Measurements from ENCODE around the gene HEG1. TPM values are rescaled to one million over a fixed set of nuclear protein-coding genes. Genes with fewer than 3 reads are reported as not detected.

Gene HEG1
- total RNA-seq, 2 experiments from 2014 or later, result 20.7 to 21.4 TPM

GRCh38 chr3:125023833-125024555 lies 31.8 kb downstream of the HEG1 start:
- no peaks in the 10 kb centered on the region for H3K27me3 Mint-ChIP-seq
- no peaks in the 10 kb centered on the region for H3K9me3 Mint-ChIP-seq
- no peak overlapping the region for H3K27ac Mint-ChIP-seq
- peaks cover 29% of the 10 kb centered on the region for H3K4me1 Mint-ChIP-seq
- no peak for DNase-seq
- H3K4me3 Mint-ChIP-seq, result no peak overlapping the region
- peaks cover 56% of the 10 kb centered on the region for H3K36me3 Mint-ChIP-seq

- no peak for DNase-seq
- no peak overlapping the region for H3K27ac Mint-ChIP-seq
- peaks cover 31% of the 10 kb centered on the region for H3K4me1 Mint-ChIP-seq
- H3K9me3 Mint-ChIP-seq, result no peaks in the 10 kb centered on the region
- no peak overlapping the region for H3K4me3 Mint-ChIP-seq
- H3K36me3 Mint-ChIP-seq, result peaks cover 57% of the 10 kb centered on the region
- no peaks in the 10 kb centered on the region for H3K27me3 Mint-ChIP-seq
Measured at GRCh38 chr3:125022206-125022605, 33.6 kb downstream of the HEG1 start.

DNA sequence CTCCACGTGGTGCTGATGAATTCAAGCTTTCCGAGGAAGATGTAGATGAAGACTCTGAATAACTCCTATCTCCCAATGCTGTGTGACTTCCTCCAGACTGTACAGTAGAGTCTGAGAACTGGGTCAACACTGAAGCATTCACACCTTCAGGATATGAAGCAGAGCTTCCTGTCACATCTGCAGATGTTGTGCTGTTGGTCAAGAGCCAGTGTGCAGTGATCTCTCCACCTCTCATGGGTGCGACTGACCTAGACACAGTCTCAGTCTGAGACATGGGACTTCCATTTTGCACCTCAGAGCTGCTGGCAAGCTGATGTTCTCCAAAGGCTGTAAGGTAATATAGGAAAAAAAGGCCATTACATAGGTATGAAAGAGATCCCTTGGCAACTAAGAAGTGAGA lies 36.5 kb downstream of the HEG1 start:
- no peak overlapping the region for H3K27ac Mint-ChIP-seq
- H3K36me3 Mint-ChIP-seq, result peaks cover 40% of the 10 kb centered on the region
- H3K4me1 Mint-ChIP-seq, result peaks cover 22% of the 10 kb centered on the region
- DNase-seq, result no peak
- H3K27me3 Mint-ChIP-seq, result no peaks in the 10 kb centered on the region
- no peaks in the 10 kb centered on the region for H3K9me3 Mint-ChIP-seq
- H3K4me3 Mint-ChIP-seq, result no peak overlapping the region

DNA sequence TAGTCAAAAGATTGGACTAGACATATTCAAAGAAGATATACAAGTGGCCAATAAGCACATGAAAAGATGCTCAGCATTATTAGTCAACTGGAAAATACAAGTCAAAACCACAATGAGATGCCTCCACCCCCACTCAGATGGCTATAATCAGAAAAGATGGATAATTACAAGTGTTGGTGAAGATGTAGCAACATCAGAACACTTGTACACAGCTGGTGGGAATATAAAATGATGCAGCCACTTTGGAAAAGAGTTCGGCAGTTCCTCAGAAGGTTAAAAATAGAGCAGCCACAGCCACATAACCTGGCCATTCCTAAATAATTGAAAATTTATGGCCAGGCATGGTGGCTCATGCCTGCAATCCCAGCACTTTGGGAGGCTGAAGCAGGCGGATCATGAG lies 38.4 kb downstream of the HEG1 start:
- DNase-seq, result no peak
- Mint-ChIP-seq H3K4me3 (no peak overlapping the region), H3K27me3 (no peaks in the 10 kb centered on the region), H3K9me3 (no peaks in the 10 kb centered on the region), H3K36me3 (peaks cover 47% of the 10 kb centered on the region), H3K4me1 (peaks cover 11% of the 10 kb centered on the region), H3K27ac (no peak overlapping the region)

- no peaks in the 10 kb centered on the region for H3K27me3 Mint-ChIP-seq
- H3K27ac Mint-ChIP-seq, result no peak overlapping the region
- peaks cover 48% of the 10 kb centered on the region for H3K36me3 Mint-ChIP-seq
- no peaks in the 10 kb centered on the region for H3K9me3 Mint-ChIP-seq
- H3K4me3 Mint-ChIP-seq, result no peak overlapping the region
- H3K4me1 Mint-ChIP-seq, result peaks cover 10% of the 10 kb centered on the region
- DNase-seq, result no peak
Measured at GRCh38 chr3:125014570-125015179, 41.1 kb downstream of the HEG1 start.

DNA sequence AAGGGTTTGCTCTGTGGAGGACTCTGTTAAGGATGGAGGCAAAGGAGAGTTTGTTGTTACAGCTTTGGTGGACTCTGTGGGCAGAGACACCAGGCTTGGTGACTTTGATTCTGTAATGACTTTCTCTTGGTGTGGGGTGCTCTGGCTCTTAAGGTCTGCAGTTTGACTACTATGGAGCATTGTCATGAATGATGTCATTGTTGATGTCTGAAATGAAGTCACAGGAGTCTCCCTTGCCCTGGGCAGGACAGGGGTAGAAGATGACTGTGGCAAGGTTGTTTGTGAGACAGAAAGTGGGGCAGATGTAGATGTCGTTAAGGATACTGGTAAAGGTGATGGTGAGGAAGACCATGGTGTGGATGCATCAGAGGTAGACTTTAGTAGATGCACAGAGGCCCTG lies 42.7 kb downstream of the HEG1 start:
- no peak overlapping the region for H3K27ac Mint-ChIP-seq
- H3K4me3 Mint-ChIP-seq, result no peak overlapping the region
- no peaks in the 10 kb centered on the region for H3K27me3 Mint-ChIP-seq
- no peaks in the 10 kb centered on the region for H3K9me3 Mint-ChIP-seq
- no peak for DNase-seq
- H3K4me1 Mint-ChIP-seq, result peaks cover 2% of the 10 kb centered on the region
- peaks cover 40% of the 10 kb centered on the region for H3K36me3 Mint-ChIP-seq

DNA sequence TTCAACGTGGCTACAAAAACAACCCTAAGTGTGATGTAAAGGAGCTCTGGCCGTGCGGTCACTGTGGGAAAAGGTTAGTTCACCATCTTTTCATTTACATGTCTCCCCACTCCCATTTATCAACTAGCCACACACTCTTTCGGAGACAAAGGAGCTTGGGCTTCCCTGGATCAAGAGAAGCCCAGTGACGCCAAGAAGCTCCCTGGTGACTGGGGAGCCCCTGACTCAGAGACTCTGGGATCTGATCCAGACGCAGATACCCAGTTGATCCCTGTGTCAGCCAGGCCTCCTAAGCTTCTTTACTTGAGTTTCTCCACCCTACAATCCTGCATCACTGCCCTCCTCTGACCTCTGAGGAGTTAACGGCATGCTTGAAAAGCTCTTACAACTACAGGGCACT lies 43.9 kb downstream of the HEG1 start:
- Mint-ChIP-seq H3K27me3 (no peaks in the 10 kb centered on the region), H3K9me3 (no peaks in the 10 kb centered on the region), H3K27ac (no peak overlapping the region), H3K4me1 (peaks cover 2% of the 10 kb centered on the region), H3K36me3 (peaks cover 34% of the 10 kb centered on the region), H3K4me3 (no peak overlapping the region)
- DNase-seq, result no peak

GRCh38 chr3:125010393-125010792 lies 45.4 kb downstream of the HEG1 start:
- Mint-ChIP-seq H3K4me1 (peaks cover 2% of the 10 kb centered on the region), H3K4me3 (no peak overlapping the region), H3K27me3 (no peaks in the 10 kb centered on the region), H3K27ac (no peak overlapping the region), H3K36me3 (peaks cover 29% of the 10 kb centered on the region), H3K9me3 (no peaks in the 10 kb centered on the region)
- no peak for DNase-seq

- H3K4me3 Mint-ChIP-seq, result no peak overlapping the region
- peaks cover 5% of the 10 kb centered on the region for H3K4me1 Mint-ChIP-seq
- no peak overlapping the region for H3K27ac Mint-ChIP-seq
- DNase-seq, result no peak
- peaks cover 28% of the 10 kb centered on the region for H3K36me3 Mint-ChIP-seq
- H3K9me3 Mint-ChIP-seq, result no peaks in the 10 kb centered on the region
- H3K27me3 Mint-ChIP-seq, result no peaks in the 10 kb centered on the region
Measured at GRCh38 chr3:125008766-125009165, 47.0 kb downstream of the HEG1 start.

GRCh38 chr3:125006291-125006731 lies 49.5 kb downstream of the HEG1 start:
- H3K4me3 Mint-ChIP-seq, result no peak overlapping the region
- H3K9me3 Mint-ChIP-seq, result no peaks in the 10 kb centered on the region
- no peak overlapping the region for H3K27ac Mint-ChIP-seq
- DNase-seq, result no peak
- H3K27me3 Mint-ChIP-seq, result no peaks in the 10 kb centered on the region
- peaks cover 22% of the 10 kb centered on the region for H3K36me3 Mint-ChIP-seq
- peaks cover 17% of the 10 kb centered on the region for H3K4me1 Mint-ChIP-seq

DNA sequence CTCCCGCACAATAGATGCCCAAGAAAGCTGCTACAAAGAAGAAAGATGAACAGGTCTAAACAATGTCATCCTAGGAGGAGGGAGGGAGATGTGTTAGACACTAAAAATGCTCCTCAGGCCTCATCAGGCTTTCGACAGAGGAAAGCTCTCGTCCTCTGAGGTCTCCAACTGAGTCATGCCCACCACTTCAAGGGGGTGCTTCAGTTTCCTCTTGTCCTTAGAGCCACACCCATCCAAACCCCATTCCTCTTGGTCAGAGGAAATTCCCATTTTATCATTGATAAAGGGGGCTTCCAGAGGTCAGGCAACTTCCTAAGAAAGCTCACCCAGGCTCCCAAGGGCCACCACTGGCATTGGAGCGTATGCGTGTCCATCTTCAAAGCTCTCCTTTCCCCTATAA lies 50.1 kb downstream of the HEG1 start:
- Mint-ChIP-seq H3K36me3 (peaks cover 22% of the 10 kb centered on the region), H3K4me3 (no peak overlapping the region), H3K9me3 (no peaks in the 10 kb centered on the region), H3K27me3 (no peaks in the 10 kb centered on the region), H3K4me1 (peaks cover 17% of the 10 kb centered on the region), H3K27ac (no peak overlapping the region)
- no peak for DNase-seq

DNA sequence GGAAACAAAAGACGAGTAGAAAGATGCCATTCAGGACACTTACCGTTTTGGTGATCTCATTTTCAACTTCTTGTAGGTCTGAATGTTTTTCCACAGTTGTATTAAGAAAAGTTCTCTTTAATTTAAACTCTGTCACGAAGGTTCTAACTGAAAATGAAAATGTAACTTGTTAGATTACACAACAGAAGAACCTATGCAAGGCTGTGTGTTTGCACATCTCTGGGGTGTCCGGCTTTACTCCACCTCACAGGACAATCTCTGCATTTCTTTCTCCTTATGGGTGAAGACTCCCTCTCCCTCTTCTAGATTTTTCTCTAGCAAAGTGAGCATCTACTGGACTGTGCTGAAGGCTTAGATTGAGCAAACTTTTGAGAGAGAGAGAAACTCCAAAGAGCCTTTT lies 50.6 kb downstream of the HEG1 start:
- Mint-ChIP-seq H3K4me3 (no peak overlapping the region), H3K27me3 (no peaks in the 10 kb centered on the region), H3K27ac (no peak overlapping the region), H3K4me1 (peaks cover 15% of the 10 kb centered on the region), H3K36me3 (peaks cover 21% of the 10 kb centered on the region), H3K9me3 (no peaks in the 10 kb centered on the region)
- no peak for DNase-seq

GRCh38 chr3:125003859-125004595 lies 51.8 kb downstream of the HEG1 start:
- Mint-ChIP-seq H3K36me3 (peaks cover 13% of the 10 kb centered on the region), H3K9me3 (no peaks in the 10 kb centered on the region), H3K27me3 (no peaks in the 10 kb centered on the region), H3K27ac (no peak overlapping the region), H3K4me1 (peaks cover 15% of the 10 kb centered on the region), H3K4me3 (no peak overlapping the region)
- no peak for DNase-seq

DNA sequence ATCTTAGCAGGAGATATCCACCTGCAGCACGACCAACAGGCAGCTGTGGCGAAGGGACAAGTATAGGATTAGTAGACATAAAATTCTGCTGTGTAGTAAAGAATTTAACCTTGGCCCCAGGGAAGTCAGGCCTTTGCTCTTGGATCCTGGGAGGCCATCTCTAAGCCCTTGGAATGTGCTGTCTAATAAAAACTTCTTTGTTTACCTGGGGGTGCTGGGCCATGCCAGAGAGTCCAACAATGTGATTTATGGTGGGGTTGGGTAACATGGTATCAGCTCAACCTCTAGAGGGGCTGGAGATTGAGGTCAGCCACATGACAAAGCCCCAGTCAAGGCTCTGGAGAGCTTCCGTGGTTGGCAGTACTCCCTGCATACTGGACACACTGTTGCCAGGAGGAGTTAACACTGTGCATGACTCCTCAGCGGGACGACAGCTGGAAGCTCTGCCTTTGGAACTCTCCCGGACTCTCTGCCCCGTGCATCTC lies 52.4 kb downstream of the HEG1 start:
- Mint-ChIP-seq H3K27ac (no peak overlapping the region), H3K9me3 (no peaks in the 10 kb centered on the region), H3K36me3 (peaks cover 12% of the 10 kb centered on the region), H3K27me3 (no peaks in the 10 kb centered on the region), H3K4me1 (peaks cover 15% of the 10 kb centered on the region), H3K4me3 (no peak overlapping the region)
- no peak for DNase-seq
